K562 (cell line): ENCODE results near the gene SMG9. TPM values are rescaled to one million over a fixed set of nuclear protein-coding genes. Genes with fewer than 3 reads are reported as not detected.

ENCODE experiments used
- CREM ChIP-seq: IDR thresholded peaks from 2 replicates; pipeline ENCODE4 v1.6.1; 2014; ENCODE audit warnings: antibody characterized with exemption, low read depth
- HDAC2 ChIP-seq: fragments of 450-650 bp; IDR thresholded peaks from 2 replicates; pipeline ENCODE4 v1.6.1; 2016; ENCODE audit warnings: mild to moderate bottlenecking
- IFI16 ChIP-seq: fragments of 250-450 bp; sonication (Bioruptor Pico); IDR thresholded peaks from 2 replicates; pipeline ENCODE4 v2.1.2; 2022; ENCODE audit warnings: mild to moderate bottlenecking, inconsistent platforms
- MYC ChIP-seq, 2 experiments: fragments of 250-450 bp in 1 of 2; sonication (Bioruptor Pico) in 1 of 2; IDR thresholded peaks; 2 replicates each; pipeline versions ENCODE4 v1.5.1 to v1.6.1; 2012 to 2021; ENCODE audit warnings: low read depth in 2 of 2, borderline replicate concordance in 1 of 2, improper control_type of control experiment in 1 of 2, low read length in 1 of 2, mild to moderate bottlenecking in 1 of 2, moderate library complexity in 1 of 2
- PHB ChIP-seq: fragments of 250-450 bp; sonication (Bioruptor Pico); IDR thresholded peaks from 2 replicates; pipeline ENCODE4 v1.5.0; 2021
- POLR2G ChIP-seq: fragments of 200-400 bp; formaldehyde crosslinking; IDR thresholded peaks from 2 replicates; pipeline ENCODE4 v1.6.1; 2017; ENCODE audit warnings: low read depth, mild to moderate bottlenecking, antibody characterized with exemption, low read length, moderate library complexity
- PRDM10 ChIP-seq: fragments of 450-650 bp; IDR thresholded peaks from 2 replicates; pipeline ENCODE4 v1.6.1; 2018; ENCODE audit not compliant: partially characterized antibody
- SMARCA4 ChIP-seq: fragments of 450-650 bp; IDR thresholded peaks from 2 replicates; pipeline ENCODE4 v1.6.1; 2016
- ZNF12 ChIP-seq: sonication (generic); formaldehyde crosslinking; IDR thresholded peaks from 2 replicates; pipeline ENCODE4 v1.4.0; 2020; ENCODE audit warnings: mild to moderate bottlenecking, missing genetic modification reagents
- ZNF184 ChIP-seq: sonication (generic); formaldehyde crosslinking; IDR thresholded peaks from 2 replicates; pipeline ENCODE4 v1.5.0; 2020; ENCODE audit warnings: missing genetic modification reagents
- ZNF217 ChIP-seq: sonication (generic); formaldehyde crosslinking; IDR thresholded peaks from 2 replicates; pipeline ENCODE4 v1.8.0; 2022; ENCODE audit warnings: mild to moderate bottlenecking, missing genetic modification reagents
- ZNF318 ChIP-seq, 2 experiments: fragments of 450-650 bp; IDR thresholded peaks; 2 replicates each; pipeline ENCODE4 v1.6.1; 2016; ENCODE audit warnings: mild to moderate bottlenecking in 2 of 2, borderline replicate concordance in 1 of 2, low read depth in 1 of 2, moderate library complexity in 1 of 2
- ZNF324 ChIP-seq: fragments of 250-450 bp; sonication (Bioruptor Pico); IDR thresholded peaks from 2 replicates; pipeline ENCODE4 v1.4.0; 2020; ENCODE audit warnings: mild to moderate bottlenecking
- ZNF780A ChIP-seq: fragments of 250-450 bp; sonication (Bioruptor Pico); IDR thresholded peaks from 2 replicates; pipeline ENCODE4 v1.5.0; 2021; ENCODE audit warnings: mild to moderate bottlenecking
- ZSCAN29 ChIP-seq: fragments of 450-650 bp; IDR thresholded peaks from 2 replicates; pipeline ENCODE4 v1.6.1; 2017
- ZZZ3 ChIP-seq: fragments of 450-650 bp; IDR thresholded peaks from 2 replicates; pipeline ENCODE4 v1.6.1; 2016; ENCODE audit warnings: antibody characterized with exemption, mild to moderate bottlenecking, moderate library complexity
- polyA plus RNA-seq, 8 experiments: library from polyadenylated mRNA; depleted of rRNA in 4 of 8; stranded (reverse) in 5 of 8; unstranded in 3 of 8; fragments of >200 nt; fragmentation: Nextera tagmentation in 2 of 8; fragmentation: Illumina TruSeq in 1 of 8; extraction: Ambion mirVana in 2 of 8; extraction: Trizol in 1 of 8; gene quantifications; 2 replicates each; pipeline versions ENCODE4 v1.2.1 to v1.2.3, GENCODE V29; 2011 to 2014; ENCODE audit warnings: inconsistent platforms in 1 of 8, missing spikeins in 1 of 8
- total RNA-seq, 7 experiments: library from RNA; depleted of rRNA in 6 of 7; stranded (reverse); fragments of >200 nt in 6 of 7; fragmentation: Illumina TruSeq in 2 of 7; extraction: Trizol in 2 of 7; gene quantifications; 2 replicates each; pipeline versions ENCODE4 v1.2.1 to v1.2.3, GENCODE V29; 2011 to 2021; ENCODE audit warnings: low replicate concordance in 1 of 7

The SMG9 gene
- total and polyA plus RNA-seq, 9 of the 15 experiments (the other 6 are each of a cell fraction or from before 2014, with no cell fraction given), result 1.7 to 79.7 (median 40.2) TPM

GRCh38 chr19:43754503-43755255, at the start of gene SMG9 (continued):
- no peak for TF ChIP-seq ZNF184
- no peak for TF ChIP-seq PRDM10
- TF ChIP-seq ZNF324 (CRISPR knock-in tag), result 0 out of 2 replicates have a peak, but pooled peaks have one; percentile 9
- TF ChIP-seq IFI16 (CRISPR knock-in tag), result no peak
- TF ChIP-seq ZNF780A (CRISPR knock-in tag), result no peak
- TF ChIP-seq ZNF217, result no peak
- TF ChIP-seq ZSCAN29, result no peak
- 0 out of 2 replicates have a peak, but pooled peaks have one; percentile 15 for TF ChIP-seq HDAC2
- TF ChIP-seq SMARCA4, result 0 out of 2 replicates have a peak, but pooled peaks have one; percentile 43
- TF ChIP-seq PHB (CRISPR knock-in tag), result no peak
- peak; percentile 76; the same call in 1 of the 2 replicates for TF ChIP-seq CREM
- TF ChIP-seq ZZZ3, result no peak
- peak; percentile 89 for TF ChIP-seq MYC (IDR thresholded peaks at IDR 0.05; ENCODE audit: low read depth, low read length)
- no peak for TF ChIP-seq MYC (CRISPR knock-in tag; IDR thresholded peaks at IDR 0.05; ENCODE audit: borderline replicate concordance, low read depth)
- no peak for TF ChIP-seq ZNF12 (CRISPR knock-in tag)
- no peak for TF ChIP-seq ZNF318 (IDR thresholded peaks at IDR 0.05; ENCODE audit: borderline replicate concordance in 1 of 2, low read depth in 1 of 2)
- peak; percentile 95 for TF ChIP-seq POLR2G
